NCI-H345 (cell line): ENCODE measurements around the gene C19orf44.
"Not testable (repeated sequence)": the region's sequence is repeated elsewhere in the genome, so short reads cannot be mapped to it uniquely, and the experiment has no call there.

Source experiments
- DNase-seq: peaks from one replicate; lab custom pipeline; 2025; lab: John Stamatoyannopoulos, UW

Gene C19orf44

GRCh38 chr19:16495982-16496612 lies at the start of gene C19orf44, which contains the start of gene CALR3:
TSS of gene C19orf44 (plus strand) at chr19:16496394. CDS start at chr19:16500793, 4,399 bp downstream.
TSS of gene CALR3 (minus strand) at chr19:16496167. CDS start at chr19:16496129, 38 bp downstream.
- DNase-seq, result peak; percentile 96

GRCh38 chr19:16446724-16447368 lies 49.3 kb upstream of the C19orf44 start:
- no peak for DNase-seq

GRCh38 chr19:16448872-16449271 lies 47.3 kb upstream of the C19orf44 start:
- not testable (repeated sequence) for DNase-seq

- DNase-seq, result no peak
These were observed 46.7 kb upstream of the C19orf44 start for GRCh38 chr19:16449330-16449961.

- no peak for DNase-seq
These were observed 43.9 kb upstream of the C19orf44 start for GRCh38 chr19:16452325-16452724.

GRCh38 chr19:16454351-16454918 lies 41.8 kb upstream of the C19orf44 start:
- DNase-seq, result no peak

- DNase-seq, result no peak
These were observed 40.7 kb upstream of the C19orf44 start for GRCh38 chr19:16455489-16455888.

- DNase-seq, result no peak
These were observed 39.5 kb upstream of the C19orf44 start for GRCh38 chr19:16456652-16457194.

- no peak for DNase-seq
These were observed 38.8 kb upstream of the C19orf44 start for GRCh38 chr19:16457195-16457953.

- no peak for DNase-seq
These were observed 38.3 kb upstream of the C19orf44 start for GRCh38 chr19:16457954-16458331.

- no peak for DNase-seq
These were observed 37.5 kb upstream of the C19orf44 start for GRCh38 chr19:16458391-16459341.

GRCh38 chr19:16459680-16460079 lies 36.5 kb upstream of the C19orf44 start:
- no peak for DNase-seq

GRCh38 chr19:16460454-16460853 lies 35.7 kb upstream of the C19orf44 start:
- DNase-seq, result no peak

- no peak for DNase-seq
These were observed 34.6 kb upstream of the C19orf44 start for GRCh38 chr19:16461630-16462051.

- no peak for DNase-seq
These were observed 33.4 kb upstream of the C19orf44 start for GRCh38 chr19:16462757-16463250.

GRCh38 chr19:16463341-16463990 lies 32.7 kb upstream of the C19orf44 start:
- no peak for DNase-seq

- no peak for DNase-seq
These were observed 32.1 kb upstream of the C19orf44 start for GRCh38 chr19:16463991-16464575.

- DNase-seq, result no peak
These were observed 31.0 kb upstream of the C19orf44 start for GRCh38 chr19:16465239-16465638.

- DNase-seq, result not testable (repeated sequence)
These were observed 29.3 kb upstream of the C19orf44 start for GRCh38 chr19:16466802-16467427.
